AG04450 (cell line): ENCODE measurements around the gene TUBB. TPM values are rescaled to one million over a fixed set of nuclear protein-coding genes. Genes with fewer than 3 reads are reported as not detected.

Source experiments
- CTCF ChIA-PET: fragments of 300-600, 350-600 bp; formaldehyde crosslinking; extraction: SDS; loops from one replicate; lab custom pipeline; 2022; ENCODE audit warnings: antibody characterized with exemption, inconsistent platforms; lab: Charles Lee
- POLR2A ChIA-PET: fragments of 350-600 bp; formaldehyde crosslinking; extraction: SDS; loops from one replicate; lab custom pipeline; 2021; ENCODE audit warnings: antibody characterized with exemption, inconsistent platforms; lab: Yijun Ruan, JAX
- DNase-seq: peaks from one replicate; pipeline ENCODE4 v3.0.0-alpha.2; 2011; ENCODE audit warnings: low read depth, low spot score
- H3K27ac ChIP-seq: one replicate; pipeline ENCODE4 v1.5.1; 2012; ENCODE audit warnings: low read depth, low read length, control low read depth
- H3K27me3 ChIP-seq: one replicate; pipeline ENCODE4 v1.6.0; 2012; ENCODE audit warnings: low read length; ENCODE audit not compliant: control insufficient read depth, insufficient read depth
- H3K4me3 ChIP-seq: 2 replicates; pipeline ENCODE4 v1.5.1; 2011; ENCODE audit warnings: mild to moderate bottlenecking, low read depth, low read length, control low read depth
- H3K9me3 ChIP-seq: 2 replicates; pipeline ENCODE4 v1.5.1; 2012; ENCODE audit warnings: low read length; ENCODE audit not compliant: control insufficient read depth, insufficient read depth
- polyA plus RNA-seq: library from polyadenylated mRNA; depleted of rRNA; stranded (reverse); fragments of >200 nt; gene quantifications from 2 replicates; pipeline ENCODE4 v1.2.3, GENCODE V29; 2011
- TF ChIP-seq, protein P1 (sequence below): IDR thresholded peaks from 2 replicates; pipeline ENCODE4 v1.5.1; 2011; ENCODE audit warnings: low read depth, low read length, control low read depth, inconsistent platforms

Gene TUBB
- polyA plus RNA-seq, 1 experiment: 1,457 TPM

DNA sequence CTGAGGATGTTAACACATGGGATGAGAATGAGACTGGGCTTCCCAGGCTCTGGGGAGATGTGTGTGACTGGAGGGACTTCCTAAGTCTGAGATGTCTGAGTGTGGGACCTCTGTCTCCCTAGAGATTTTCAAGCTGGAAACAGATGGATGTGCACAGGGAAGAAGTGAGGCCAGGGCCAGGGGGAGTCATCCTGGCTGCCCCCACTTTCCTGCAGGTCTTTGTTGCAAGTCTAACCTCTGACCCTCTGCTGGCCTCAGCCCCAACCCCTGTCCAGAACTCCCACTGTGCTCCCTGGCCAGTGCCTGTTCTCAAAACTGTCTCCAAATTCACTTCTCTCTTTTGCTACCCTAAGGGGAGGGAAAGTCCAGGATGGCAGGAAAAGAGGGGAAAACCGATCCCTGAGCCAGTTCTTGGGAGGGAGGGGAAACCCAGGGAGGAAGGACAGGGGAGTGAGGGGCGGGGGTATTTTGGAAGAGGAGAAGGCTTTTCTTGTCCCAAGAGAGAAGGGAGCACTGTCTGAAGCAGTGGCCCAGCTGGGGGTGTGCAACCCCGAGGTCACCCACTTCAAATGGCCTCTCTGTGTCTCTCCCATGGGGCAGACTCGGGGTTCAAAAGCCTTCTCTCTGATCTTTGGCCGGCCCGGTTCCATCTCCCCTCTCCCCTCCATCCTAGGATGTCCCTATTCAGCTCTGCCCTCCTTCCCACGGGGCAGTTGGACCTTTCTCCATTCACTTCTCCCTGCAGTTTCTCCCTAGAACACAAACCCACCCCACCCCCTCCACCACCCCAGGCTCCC is 36.8 kb upstream of the TUBB start:
- Histone ChIP-seq H3K4me3 (peak overlapping the region; percentile 92), H3K27ac (peak overlapping the region; percentile 68), H3K9me3 (no peaks in the 10 kb centered on the region; the same call in 1 of the 2 replicates), H3K27me3 (no peaks in the 10 kb centered on the region)
- no peak for DNase-seq
- ChIA-PET CTCF (interaction anchor here (6.6 kb wide), 1 partner anchor 39 kb away, joined by 105 read pairs; the partner anchor contains the start of gene TUBB), POLR2A (interaction anchor here (0.8 to 2.2 kb wide), 6 partner anchors 7 to 83 kb away, joined by 3 to 20 read pairs (median 4); partner anchors contain the start of gene NRM)
- TF ChIP-seq, protein P1, sequence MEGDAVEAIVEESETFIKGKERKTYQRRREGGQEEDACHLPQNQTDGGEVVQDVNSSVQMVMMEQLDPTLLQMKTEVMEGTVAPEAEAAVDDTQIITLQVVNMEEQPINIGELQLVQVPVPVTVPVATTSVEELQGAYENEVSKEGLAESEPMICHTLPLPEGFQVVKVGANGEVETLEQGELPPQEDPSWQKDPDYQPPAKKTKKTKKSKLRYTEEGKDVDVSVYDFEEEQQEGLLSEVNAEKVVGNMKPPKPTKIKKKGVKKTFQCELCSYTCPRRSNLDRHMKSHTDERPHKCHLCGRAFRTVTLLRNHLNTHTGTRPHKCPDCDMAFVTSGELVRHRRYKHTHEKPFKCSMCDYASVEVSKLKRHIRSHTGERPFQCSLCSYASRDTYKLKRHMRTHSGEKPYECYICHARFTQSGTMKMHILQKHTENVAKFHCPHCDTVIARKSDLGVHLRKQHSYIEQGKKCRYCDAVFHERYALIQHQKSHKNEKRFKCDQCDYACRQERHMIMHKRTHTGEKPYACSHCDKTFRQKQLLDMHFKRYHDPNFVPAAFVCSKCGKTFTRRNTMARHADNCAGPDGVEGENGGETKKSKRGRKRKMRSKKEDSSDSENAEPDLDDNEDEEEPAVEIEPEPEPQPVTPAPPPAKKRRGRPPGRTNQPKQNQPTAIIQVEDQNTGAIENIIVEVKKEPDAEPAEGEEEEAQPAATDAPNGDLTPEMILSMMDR: no peak

DNA sequence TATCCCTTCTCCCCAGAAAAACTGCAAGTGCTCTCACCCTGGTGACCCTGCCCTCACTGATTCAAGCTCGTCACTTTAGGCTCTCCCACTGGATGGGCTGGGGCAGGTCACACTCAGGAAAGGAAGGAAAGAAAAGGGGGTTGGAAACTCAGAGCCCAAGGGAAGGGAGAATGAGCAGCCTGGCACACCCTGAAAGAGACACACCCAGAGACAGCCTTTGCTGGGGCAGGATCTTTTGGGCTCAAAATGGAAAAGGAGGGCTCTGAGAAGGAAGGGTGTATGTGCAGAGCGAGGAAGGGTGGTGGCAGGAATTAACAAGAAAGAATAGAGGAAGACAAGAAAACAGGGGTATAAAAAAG is 36.2 kb upstream of the TUBB start:
- no peak for DNase-seq
- TF ChIP-seq, protein P1: no peak
- CTCF ChIA-PET: interaction anchor here (1.0 kb wide), 1 partner anchor 9 kb away, joined by 6 read pairs; no protein-coding TSS in a partner anchor
- Histone ChIP-seq H3K27me3 (no peaks in the 10 kb centered on the region), H3K4me3 (peak overlapping the region; percentile 92), H3K9me3 (no peaks in the 10 kb centered on the region; the same call in 1 of the 2 replicates), H3K27ac (peak overlapping the region; percentile 68)
- POLR2A ChIA-PET: interaction anchor here (0.8 to 0.9 kb wide), 2 partner anchors 9 to 42 kb away, joined by 3 to 4 read pairs; no protein-coding TSS in a partner anchor

DNA sequence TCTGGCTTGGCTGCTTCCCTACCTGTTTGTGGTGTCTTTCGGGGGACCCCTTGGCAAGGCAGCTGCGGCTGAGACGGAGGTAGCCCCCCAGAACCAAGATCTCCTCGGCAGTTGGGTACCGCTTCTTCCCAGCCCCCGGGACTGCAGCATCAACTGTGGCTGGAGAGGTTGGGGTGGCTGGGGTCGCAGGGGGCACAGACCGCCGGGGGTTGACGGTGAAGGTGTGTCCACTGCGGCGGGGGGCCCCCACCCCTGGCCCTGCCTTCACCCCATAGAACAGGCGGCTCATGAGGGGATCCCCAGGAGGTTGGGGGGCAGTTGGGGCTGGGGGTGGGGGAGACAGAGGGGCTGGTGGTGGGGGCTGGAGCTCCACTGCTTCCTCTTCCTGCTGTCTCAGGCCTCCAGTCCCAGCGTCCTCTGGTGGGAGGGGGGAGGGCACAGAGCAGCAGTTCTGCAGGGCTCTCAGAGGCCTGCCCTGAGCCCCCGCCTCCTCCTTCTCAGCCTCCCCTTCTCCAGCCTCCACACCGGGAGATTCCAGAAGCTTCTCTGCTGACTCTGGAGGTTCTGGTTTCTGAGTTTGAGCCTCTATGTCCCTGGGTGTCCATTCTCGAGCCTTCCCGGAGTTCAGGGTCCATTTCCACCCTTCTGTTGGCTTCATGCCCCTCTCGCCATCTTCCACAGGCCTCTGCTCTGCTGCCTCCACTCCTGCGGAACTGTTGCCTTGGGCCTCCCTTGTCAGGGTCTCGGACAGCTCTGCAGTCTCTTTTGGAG is 35.6 kb upstream of the TUBB start:
- TF ChIP-seq, protein P1: no peak
- no peak for DNase-seq
- Histone ChIP-seq H3K27ac (peak overlapping the region; percentile 47), H3K4me3 (peak overlapping the region; percentile 92), H3K9me3 (no peaks in the 10 kb centered on the region; the same call in 1 of the 2 replicates), H3K27me3 (no peaks in the 10 kb centered on the region)
- CTCF ChIA-PET: interaction anchor here (1.0 to 1.4 kb wide), 3 partner anchors 9 to 403 kb away, joined by 3 to 6 read pairs (median 4); no protein-coding TSS in a partner anchor
- POLR2A ChIA-PET: interaction anchor here (0.6 to 0.9 kb wide), 3 partner anchors 10 to 127 kb away, joined by 3 to 4 read pairs (median 4); no protein-coding TSS in a partner anchor

DNA sequence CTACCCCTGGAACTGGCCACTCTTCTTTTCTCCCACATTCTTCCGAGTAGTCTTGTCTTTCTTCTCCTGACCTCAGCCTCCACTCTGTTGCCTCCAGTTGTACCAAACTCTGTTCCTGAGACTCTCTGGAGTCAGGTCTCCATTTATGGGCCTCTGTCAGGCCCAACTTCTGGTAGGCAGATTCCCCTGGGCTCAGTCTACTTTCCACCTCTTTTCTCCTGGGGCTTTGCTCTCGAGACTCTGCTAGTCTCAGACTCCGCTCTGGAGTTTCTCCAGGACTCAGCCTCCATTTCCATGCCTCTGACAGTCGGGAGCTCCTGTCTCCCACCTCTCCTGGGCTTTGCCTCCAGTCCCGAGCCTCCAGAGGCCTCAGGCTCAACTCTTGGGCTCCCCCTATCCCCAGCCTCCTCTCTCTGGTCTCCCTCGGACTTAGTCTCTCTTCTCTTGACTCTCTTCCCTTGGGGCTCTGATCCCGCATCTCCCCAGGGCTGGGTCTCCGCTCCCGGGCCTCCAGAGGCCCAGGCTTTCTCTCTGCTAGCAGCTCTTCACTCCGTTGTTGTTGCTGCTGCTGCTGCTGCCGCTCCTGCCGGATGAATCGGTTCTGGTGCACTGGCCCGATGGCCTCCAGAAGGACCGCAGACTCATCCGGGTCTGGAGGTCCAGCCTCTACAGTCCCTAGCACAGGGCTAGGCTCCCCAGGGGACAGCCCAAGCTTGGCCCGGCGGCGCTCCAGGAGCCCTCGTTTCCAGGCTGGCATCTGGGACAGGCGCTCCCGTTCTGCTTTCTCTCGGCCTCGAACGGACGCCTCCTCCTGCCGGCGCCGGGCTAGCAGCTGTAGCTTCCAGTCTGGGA is 34.8 kb upstream of the TUBB start:
- ChIA-PET POLR2A (interaction anchor here (0.6 kb wide), 1 partner anchor 126 kb away, joined by 4 read pairs; no protein-coding TSS in a partner anchor), CTCF (interaction anchor here (1.0 to 1.4 kb wide), 3 partner anchors 10 to 402 kb away, joined by 3 to 6 read pairs (median 4); no protein-coding TSS in a partner anchor)
- Histone ChIP-seq H3K4me3 (peak overlapping the region; percentile 92), H3K9me3 (no peaks in the 10 kb centered on the region; the same call in 1 of the 2 replicates), H3K27ac (peak overlapping the region; percentile 75), H3K27me3 (no peaks in the 10 kb centered on the region)
- DNase-seq: no peak
- TF ChIP-seq, protein P1: peak; percentile 38
